ENCODE measurements around the gene TGFBR3L. TPM values are rescaled to one million over a fixed set of nuclear protein-coding genes. Genes with fewer than 3 reads are reported as not detected.

The TGFBR3L gene
- total RNA-seq: not detected

DNA sequence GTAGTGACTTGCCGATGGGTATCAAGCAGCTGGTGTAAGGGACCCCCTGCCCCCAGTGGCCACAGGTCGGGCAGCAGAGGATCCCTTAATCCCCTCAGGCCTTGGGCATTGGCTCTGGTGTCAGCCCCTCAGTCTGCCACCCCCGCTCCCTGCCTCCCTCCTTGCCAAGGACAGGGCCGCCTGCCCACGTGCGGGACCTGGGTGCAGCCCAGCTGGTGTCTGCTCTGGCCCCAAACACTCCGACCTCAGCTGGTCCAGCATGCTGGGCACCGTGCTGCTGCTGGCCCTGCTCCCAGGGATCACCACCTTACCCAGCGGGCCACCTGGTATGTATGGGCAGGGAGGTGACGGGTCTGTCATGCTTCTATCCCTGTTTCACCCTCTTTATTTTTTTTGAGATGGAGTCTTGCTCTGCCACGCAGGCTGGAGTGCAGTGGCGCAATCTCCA, at the start of gene TGFBR3L:
TSS of gene TGFBR3L (plus strand) at position 233 of the 448 bp plus-strand sequence.

DNA sequence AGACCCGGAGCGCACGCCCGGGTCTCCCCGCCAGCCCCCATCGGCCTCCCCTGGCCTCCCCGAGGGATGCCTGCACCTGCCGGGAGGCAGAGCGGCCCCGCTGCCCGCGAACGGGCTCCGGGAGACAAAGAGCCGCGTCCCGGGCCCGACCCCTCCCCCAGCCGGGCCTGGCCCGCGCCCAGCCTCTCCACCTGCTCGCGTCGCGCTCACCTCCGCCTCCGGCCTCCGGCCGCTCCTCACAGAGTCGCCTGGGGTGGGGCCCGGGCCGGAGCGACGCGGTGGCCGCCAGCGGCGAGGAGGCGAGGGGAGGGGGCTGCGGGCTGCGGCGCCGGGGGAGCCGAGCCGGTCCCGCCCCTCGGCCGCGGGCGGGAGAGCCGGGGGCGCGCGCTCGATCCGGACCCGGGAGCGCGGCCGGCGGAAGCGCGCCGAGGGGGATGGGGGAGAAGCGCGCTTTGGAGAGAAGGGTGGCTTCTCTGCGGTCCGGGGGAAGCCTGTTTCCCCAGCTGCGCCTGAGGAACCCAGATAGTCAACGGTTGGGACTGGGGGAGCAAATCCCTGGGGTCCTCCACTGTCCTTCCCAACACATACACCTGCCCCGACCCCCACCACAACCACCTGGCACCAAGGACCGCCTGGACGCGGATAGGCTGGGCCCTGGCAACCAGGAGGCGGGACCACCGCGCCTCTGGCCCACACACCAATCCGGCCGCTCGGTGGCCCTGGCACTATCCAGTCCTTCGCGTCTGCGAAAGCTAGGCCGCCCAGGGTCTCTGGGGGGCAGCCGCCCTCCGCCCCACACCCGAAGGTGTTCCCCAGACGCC, 40.3 kb upstream of the TGFBR3L start, which contains the start of gene PRR36:
TSS of gene PRR36 (minus strand) at position 315 of the 821 bp plus-strand sequence. CDS start 701 bp downstream, outside the sequence.

DNA sequence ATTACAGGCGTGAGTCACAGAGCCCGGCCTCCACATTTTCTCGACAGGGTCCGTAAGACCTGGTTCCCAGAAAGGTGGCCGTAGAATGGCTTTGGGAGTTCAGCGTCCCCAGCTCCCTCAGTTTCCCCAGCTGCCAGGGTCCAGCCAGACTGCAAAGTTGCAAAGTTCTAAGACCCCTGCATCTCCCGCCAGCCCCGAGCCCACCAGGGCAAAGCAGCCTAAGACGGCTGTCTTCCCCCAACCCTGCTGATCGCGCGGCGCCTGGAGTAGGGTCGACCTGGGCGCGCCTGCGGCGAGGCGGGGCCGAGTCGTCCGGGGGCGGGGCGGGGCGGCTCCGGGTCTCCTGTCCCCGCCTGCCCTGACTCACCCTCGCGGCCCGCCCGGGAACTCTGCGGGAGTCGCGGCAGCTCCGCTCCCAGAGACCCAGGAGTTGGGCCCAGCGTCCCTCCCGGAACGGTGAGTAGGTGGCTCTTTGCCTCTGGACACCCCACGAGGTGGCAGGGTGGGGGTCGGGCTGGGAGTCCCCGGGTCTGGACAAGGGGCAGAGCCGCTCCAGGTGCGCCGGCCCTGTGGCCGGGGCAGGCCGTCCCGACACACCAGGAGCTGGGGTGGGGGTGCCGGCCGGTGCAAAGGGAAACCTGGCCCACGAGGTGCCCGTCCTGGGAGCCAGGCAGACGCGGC, 26.3 kb upstream of the TGFBR3L start, which contains the start of gene LRRC8E:
TSS of gene LRRC8E (plus strand) at position 366 of the 681 bp plus-strand sequence. CDS start 7,094 bp downstream, outside the sequence.

GRCh38 chr19:7903244-7904073, 11.2 kb upstream of the TGFBR3L start, which contains the start of gene MAP2K7:
MAP2K7 (plus strand) TSS chr19:7903877; CDS start chr19:7903945, 68 bp downstream.

DNA sequence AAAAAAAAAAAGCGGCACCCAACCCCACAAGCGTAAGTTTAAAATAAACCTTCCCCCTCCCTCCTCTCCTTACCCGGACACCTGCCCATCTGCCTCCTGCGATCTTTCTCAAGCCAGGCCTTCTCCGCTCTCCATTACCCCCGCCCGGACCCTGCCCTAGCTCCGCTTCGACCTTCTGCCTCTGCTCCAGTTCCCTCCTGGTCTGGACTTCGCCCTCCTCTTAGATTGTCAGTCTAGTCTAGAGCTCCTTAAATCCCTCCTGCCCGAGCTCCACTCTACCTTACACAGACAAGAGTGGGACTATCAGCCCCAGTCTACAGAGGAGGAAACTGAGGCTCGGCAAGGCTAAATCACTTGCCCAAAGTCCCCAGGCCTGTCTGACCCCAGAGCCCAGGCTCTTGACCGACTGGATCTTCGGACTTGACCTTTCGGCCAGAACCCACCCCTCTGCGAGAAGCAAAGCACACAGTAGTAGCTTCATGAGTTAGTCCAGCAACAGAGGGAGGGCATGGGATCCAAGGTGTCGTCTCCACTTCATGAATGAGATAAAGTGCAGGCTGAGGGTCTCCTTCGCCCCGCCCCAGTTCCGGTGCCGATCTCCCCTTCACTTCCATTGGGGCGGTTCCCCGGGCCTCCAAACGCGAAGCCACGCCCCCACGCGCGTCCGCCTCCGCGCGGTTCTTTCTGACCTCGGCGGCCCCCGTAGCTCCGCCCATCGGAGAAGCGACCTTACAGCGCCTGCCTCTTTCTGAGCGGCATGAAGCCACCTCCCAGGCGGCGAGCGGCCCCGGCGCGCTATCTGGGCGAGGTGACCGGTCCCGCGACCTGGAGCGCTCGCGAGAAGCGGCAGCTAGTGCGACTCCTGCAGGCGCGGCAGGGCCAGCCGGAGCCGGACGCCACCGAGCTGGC, 5.2 kb downstream of the TGFBR3L start, which contains the start of gene SNAPC2:
TSS of gene SNAPC2 (plus strand) at position 729 of the 909 bp plus-strand sequence. CDS start at position 758, 29 bp downstream.

GRCh38 chr19:7926021-7926726, 11.5 kb downstream of the TGFBR3L start, which contains the start of gene CTXN1:
CTXN1 (minus strand) TSS chr19:7926135; CDS start chr19:7925538, 597 bp downstream.

DNA sequence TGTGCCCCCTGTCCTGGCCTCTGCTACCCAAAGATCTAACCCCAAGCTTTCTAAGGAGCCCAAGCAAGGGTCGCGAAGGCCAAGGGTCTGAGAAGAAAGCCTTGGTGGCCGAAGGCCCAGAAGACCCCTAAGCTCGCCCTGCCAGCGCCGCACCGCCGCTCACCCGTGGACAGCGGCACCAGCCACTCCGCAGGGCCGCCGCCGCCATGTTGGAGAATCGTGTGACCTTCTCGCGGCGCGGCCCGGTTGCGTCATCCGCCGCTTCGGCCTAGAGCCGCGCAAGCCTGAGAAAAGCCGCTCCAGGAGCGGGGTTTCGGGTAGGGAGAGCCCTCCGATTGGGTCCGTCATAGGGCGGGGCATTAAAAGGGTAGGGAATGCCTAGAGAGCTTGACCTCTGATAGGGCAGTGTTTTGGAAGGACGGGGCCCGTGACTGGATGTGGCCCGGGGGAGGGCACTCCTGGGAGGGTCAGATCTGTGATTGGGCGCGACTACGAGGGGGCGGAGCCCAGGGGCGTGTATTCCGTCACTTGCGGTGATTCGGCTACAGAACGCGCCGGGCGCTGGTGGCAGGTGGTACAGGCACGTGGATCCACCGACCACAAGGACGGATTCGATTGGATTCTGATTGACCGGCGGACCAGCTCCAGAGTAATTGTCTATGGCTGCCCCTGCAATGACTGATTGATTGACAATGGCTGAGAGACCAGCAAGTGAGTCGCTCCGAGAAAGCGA, 29.0 kb downstream of the TGFBR3L start, which contains the start of gene TIMM44:
TSS of gene TIMM44 (minus strand) at position 223 of the 733 bp plus-strand sequence. CDS start at position 208, 15 bp downstream.

Other genes starting within 250 kb of the TGFBR3L start
- gene RETN, start 245.8 kb upstream of the TGFBR3L start, total RNA-seq: 0.92 TPM
- not detected for gene MCEMP1, start 237.7 kb upstream of the TGFBR3L start, total RNA-seq
- gene TRAPPC5, start 234.0 kb upstream of the TGFBR3L start, total RNA-seq: 16.1 TPM
- 0.46 TPM for gene FCER2, start 212.7 kb upstream of the TGFBR3L start, total RNA-seq
- gene CLEC4G, start 182.7 kb upstream of the TGFBR3L start, total RNA-seq: 0.92 TPM
- 0.69 TPM for gene CD209, start 167.3 kb upstream of the TGFBR3L start, total RNA-seq
- gene CLEC4M, start 151.6 kb upstream of the TGFBR3L start, total RNA-seq: not detected
- gene EVI5L, start 84.6 kb upstream of the TGFBR3L start, total RNA-seq: 55.4 TPM
- 3.5 TPM for gene PRR36, start 40.4 kb upstream of the TGFBR3L start, total RNA-seq
- under 0.01 TPM for gene LRRC8E, start 26.3 kb upstream of the TGFBR3L start, total RNA-seq
- 6.9 TPM for gene MAP2K7, start 11.0 kb upstream of the TGFBR3L start, total RNA-seq
- 7.4 TPM for gene SNAPC2, start 5.5 kb downstream of the TGFBR3L start, total RNA-seq
- gene CTXN1, start 11.3 kb downstream of the TGFBR3L start, total RNA-seq: 29.3 TPM
- 34.8 TPM for gene TIMM44, start 28.8 kb downstream of the TGFBR3L start, total RNA-seq
- gene ELAVL1, start 90.8 kb downstream of the TGFBR3L start, total RNA-seq: 20.8 TPM
- not detected for gene CCL25, start 137.9 kb downstream of the TGFBR3L start, total RNA-seq
- gene FBN3, start 234.8 kb downstream of the TGFBR3L start, total RNA-seq: 22.1 TPM